Adrenal gland (tissue), 12 donors: ENCODE results near the gene MYADM. TPM values are rescaled to one million over a fixed set of nuclear protein-coding genes. Genes with fewer than 3 reads are reported as not detected.

Experiments used
- DNase-seq, 7 donors: peaks; one replicate each; pipeline ENCODE4 v3.0.0-alpha.2; 2019 to 2020
- H3K27ac ChIP-seq, 5 donors: fragments of 200-600 bp; sonication (generic) in 4 of 5; 1 replicate in 3 of 5; 2 replicates in 2 of 5; pipeline versions ENCODE4 v1.5.1 to v1.8.0; 2016 to 2020; ENCODE audit warnings: mild to moderate bottlenecking in 1 of 5
- H3K27me3 ChIP-seq: fragments of 200-600 bp; 2 replicates; pipeline ENCODE4 v1.8.0; 2021
- H3K36me3 ChIP-seq, 2 donors: fragments of 200-600 bp; replicated peaks in 1 of 2; 1 replicate in 1 of 2; 2 replicates in 1 of 2; pipeline versions ENCODE4 v1.5.1 to v1.8.0; 2018 to 2022
- H3K4me1 ChIP-seq, 2 donors: fragments of 200-600 bp; replicated peaks in 1 of 2; 1 replicate in 1 of 2; 2 replicates in 1 of 2; pipeline versions ENCODE4 v1.5.1 to v1.8.0; 2018 to 2021
- H3K4me3 ChIP-seq, 4 donors: fragments of 200-600 bp; sonication (generic) in 3 of 4; one replicate each; pipeline ENCODE4 v1.5.1; 2016 to 2018
- H3K9me3 ChIP-seq, 3 donors: fragments of 200-600 bp; sonication (generic) in 1 of 3; replicated peaks in 1 of 3; 1 replicate in 2 of 3; 2 replicates in 1 of 3; pipeline versions ENCODE4 v1.5.1 to v1.8.0; 2016 to 2021
- POLR2A ChIP-seq, 2 donors: fragments of 450-650 bp; IDR thresholded peaks; one replicate each; pipeline ENCODE4 v1.6.1; 2017; ENCODE audit warnings: antibody characterized with exemption in 2 of 2, mild to moderate bottlenecking in 2 of 2, moderate library complexity in 1 of 2
- WGBS, 4 donors: extraction: QIAGEN DNeasy Blood & Tissue Kit in 2 of 4; methylation state at CpG; one replicate each; pipeline versions ENCODE4 v1.1.5 to v1.1.7; 2013 to 2017; 5-methylcytosine and 5-hydroxymethylcytosine counted together
- intact Hi-C, 2 donors: fragments of 100-400 bp; cut with DNase I; formaldehyde crosslinking; loops; one replicate each; pipeline versions ENCODE4 v1.14.1 to v1.15.0; 2022 to 2023
- polyA plus RNA-seq, 3 donors: library from polyadenylated mRNA; stranded (reverse); fragments of 200-250 nt in 2 of 3; fragments of 350-450 nt in 1 of 3; fragmentation: Illumina TruSeq in 1 of 3; extraction: RNeasy Lipid Tissue Mini Kit (QIAGEN cat#74804) in 1 of 3; gene quantifications; one replicate each; pipeline ENCODE4 v1.2.3, GENCODE V29; 2013 to 2014
- total RNA-seq, 9 donors: library from RNA; depleted of rRNA in 4 of 9; stranded (reverse); fragments of >200 nt in 4 of 9; fragments of 120-200 nt in 1 of 9; fragmentation: NEBNext Ultra II Directional in 1 of 9; extraction: Animal tissue kit (Norgen Biotek cat#: 25700) in 1 of 9; gene quantifications; one replicate each; pipeline versions ENCODE4 v1.1.0 to v1.2.4, GENCODE V29; 2013 to 2023
- TF ChIP-seq, protein P1 (sequence below), 6 experiments: fragments of 450-650 bp in 4 of 6; fragments of 200-600 bp in 2 of 6; sonication (generic) in 1 of 6; IDR thresholded peaks; 1 replicate in 5 of 6; 2 replicates in 1 of 6; pipeline versions ENCODE4 v1.5.1 to v1.8.0; 2016 to 2021; ENCODE audit warnings: antibody characterized with exemption in 6 of 6, mild to moderate bottlenecking in 2 of 6, moderate library complexity in 1 of 6
- donor health status: healthy with polysubstance abuse.
- donor health status: Bipolar disorder and iron deficiency.
- donor health status: DM: yes; HTN: yes; CAD: no.
- donor health status: DM: no; HTN: no; CAD: no.
- donor health status: DM: no; HTN: no; CAD: no.
- donor health status: DM: yes; HTN: yes; CAD: no.

MYADM gene
- total and polyA plus RNA-seq, 12 donors, result 6.5 to 74.0 (median 38.1) TPM

DNA sequence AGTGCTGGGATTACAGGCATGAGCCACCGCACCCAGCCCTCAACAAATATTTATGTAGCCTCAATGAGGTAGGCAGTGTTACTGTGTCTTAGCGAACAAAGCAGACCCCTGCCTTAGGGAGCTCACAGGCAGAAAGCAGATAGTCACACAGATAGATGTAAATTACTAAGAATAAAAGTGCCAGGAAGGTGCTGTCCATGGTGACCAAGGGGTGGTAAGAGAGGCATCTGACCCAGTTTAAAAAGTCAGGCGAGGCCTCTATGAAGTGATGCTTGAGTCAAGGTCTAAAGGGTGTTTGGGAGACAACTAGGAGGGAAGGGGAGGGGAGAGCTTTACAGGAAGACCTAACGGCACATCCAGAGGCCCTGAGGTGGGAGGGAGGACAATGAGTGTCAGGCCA lies 29.0 kb downstream of the MYADM start:
- Histone ChIP-seq H3K27me3 (peaks cover 20% of the 10 kb centered on the region), H3K9me3 (no peaks in the 10 kb centered on the region), H3K36me3 (no peaks in the 10 kb centered on the region), H3K4me1 (no peaks in the 10 kb centered on the region), H3K27ac (no peak overlapping the region), H3K4me3 (no peak overlapping the region)
- TF ChIP-seq, protein P1, sequence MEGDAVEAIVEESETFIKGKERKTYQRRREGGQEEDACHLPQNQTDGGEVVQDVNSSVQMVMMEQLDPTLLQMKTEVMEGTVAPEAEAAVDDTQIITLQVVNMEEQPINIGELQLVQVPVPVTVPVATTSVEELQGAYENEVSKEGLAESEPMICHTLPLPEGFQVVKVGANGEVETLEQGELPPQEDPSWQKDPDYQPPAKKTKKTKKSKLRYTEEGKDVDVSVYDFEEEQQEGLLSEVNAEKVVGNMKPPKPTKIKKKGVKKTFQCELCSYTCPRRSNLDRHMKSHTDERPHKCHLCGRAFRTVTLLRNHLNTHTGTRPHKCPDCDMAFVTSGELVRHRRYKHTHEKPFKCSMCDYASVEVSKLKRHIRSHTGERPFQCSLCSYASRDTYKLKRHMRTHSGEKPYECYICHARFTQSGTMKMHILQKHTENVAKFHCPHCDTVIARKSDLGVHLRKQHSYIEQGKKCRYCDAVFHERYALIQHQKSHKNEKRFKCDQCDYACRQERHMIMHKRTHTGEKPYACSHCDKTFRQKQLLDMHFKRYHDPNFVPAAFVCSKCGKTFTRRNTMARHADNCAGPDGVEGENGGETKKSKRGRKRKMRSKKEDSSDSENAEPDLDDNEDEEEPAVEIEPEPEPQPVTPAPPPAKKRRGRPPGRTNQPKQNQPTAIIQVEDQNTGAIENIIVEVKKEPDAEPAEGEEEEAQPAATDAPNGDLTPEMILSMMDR (IDR thresholded peaks at IDR 0.05), result no peak
- no peak for TF ChIP-seq POLR2A (IDR thresholded peaks at IDR 0.05)
- DNase-seq, result no peak
- 35 to 57% (median 48%) methylated on average over 4 of the region's 4 CpGs for WGBS, 4 donors
- intact Hi-C loops, result no loop called here

DNA sequence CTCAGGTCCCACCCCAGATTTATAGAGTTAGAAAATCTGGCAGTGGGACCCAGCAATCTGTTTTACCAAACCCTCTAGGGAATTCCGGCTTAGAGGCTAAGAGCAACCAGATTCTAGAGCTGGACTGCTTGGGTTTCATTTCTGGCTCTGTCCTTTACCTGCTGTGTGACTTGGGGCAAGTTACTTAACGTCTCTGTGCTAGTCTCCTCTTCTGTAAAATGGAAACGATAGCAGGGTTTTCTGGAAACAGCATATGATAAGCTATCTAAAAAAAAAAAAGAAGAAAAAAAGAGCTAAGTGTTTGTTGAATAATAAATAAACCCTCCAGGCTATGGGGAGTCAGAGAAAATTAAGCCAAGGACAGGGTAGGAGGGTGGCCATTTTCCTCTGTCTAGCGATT lies 29.8 kb downstream of the MYADM start:
- Histone ChIP-seq H3K27ac (no peak overlapping the region), H3K9me3 (no peaks in the 10 kb centered on the region), H3K27me3 (peaks cover 20% of the 10 kb centered on the region), H3K4me1 (no peaks in the 10 kb centered on the region), H3K4me3 (no peak overlapping the region), H3K36me3 (no peaks in the 10 kb centered on the region)
- TF ChIP-seq, protein P1 (IDR thresholded peaks at IDR 0.05), result no peak
- TF ChIP-seq POLR2A (IDR thresholded peaks at IDR 0.05), result no peak
- intact Hi-C loops, result no loop called here
- no peak for DNase-seq
- 40 to 58% (median 51%) methylated on average over 3 to 4 of the region's 4 CpGs for WGBS, 4 donors

DNA sequence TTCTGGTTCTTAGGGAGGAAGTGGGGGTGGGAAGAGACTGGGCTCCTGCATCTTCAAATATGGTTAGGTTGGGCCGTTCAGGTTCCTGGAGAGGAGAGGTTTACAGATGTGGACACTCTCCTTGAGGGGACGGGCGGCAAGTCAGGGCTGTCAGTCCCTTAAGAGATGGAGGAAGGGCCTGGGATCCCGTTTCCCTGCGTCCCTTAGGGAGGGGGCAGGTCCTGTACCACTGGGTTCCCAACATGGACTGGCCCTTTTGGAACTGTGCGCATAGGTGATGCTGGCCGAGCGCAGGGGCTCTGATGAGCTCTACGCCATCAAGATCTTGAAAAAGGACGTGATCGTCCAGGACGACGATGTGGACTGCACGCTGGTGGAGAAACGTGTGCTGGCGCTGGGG lies 30.5 kb downstream of the MYADM start:
- intact Hi-C loops, result no loop called here
- 3 to 11% (median 8%) methylated on average over 4 to 16 of the region's 16 CpGs for WGBS, 4 donors
- no peaks in the 10 kb centered on the region for H3K36me3 ChIP-seq
- H3K27me3 ChIP-seq, result peaks cover 20% of the 10 kb centered on the region
- H3K4me1 ChIP-seq, result no peaks in the 10 kb centered on the region
- no peaks in the 10 kb centered on the region for H3K9me3 ChIP-seq
- no peak for DNase-seq
- H3K4me3 ChIP-seq, result no peak overlapping the region
- TF ChIP-seq, protein P1 (IDR thresholded peaks at IDR 0.05), result no peak
- no peak for TF ChIP-seq POLR2A (IDR thresholded peaks at IDR 0.05)
- H3K27ac ChIP-seq, result no peak overlapping the region

DNA sequence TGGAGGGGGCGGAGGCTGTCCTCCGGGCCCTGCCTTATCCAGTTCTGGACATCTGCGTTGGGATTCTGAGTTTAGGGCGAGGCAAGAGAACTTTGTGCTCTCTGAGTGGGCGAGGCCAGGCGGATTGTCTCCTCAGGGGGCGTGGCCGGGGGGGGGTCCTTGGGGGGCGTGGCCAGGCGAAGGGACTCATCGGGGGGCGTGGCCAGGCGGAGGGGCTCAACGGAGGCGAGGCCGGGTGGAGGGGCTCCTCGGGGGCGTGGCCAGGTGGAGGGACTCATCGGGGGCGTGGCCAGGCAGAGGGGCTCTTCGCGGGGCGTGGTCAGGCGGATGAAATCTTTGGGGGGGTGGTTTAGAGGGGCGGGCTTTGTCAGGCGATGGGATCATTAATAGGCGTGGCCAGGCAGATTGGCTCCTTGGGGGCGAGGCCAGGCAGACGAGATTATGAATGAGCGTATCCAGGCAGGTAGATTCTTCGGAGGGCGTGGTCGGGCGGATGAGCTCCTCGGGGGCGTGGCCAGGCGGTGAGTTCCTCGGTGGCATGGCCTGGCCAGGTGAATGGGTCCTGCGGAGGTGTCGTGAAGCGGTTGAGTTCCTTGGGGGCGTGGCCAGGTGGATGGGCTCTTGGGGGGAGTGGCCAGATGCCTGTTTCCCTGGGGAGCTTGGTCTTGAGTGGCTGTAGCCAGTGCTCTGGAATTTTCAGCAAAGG lies 31.1 kb downstream of the MYADM start:
- TF ChIP-seq, protein P1 (IDR thresholded peaks at IDR 0.05), result no peak
- no peak for TF ChIP-seq POLR2A (IDR thresholded peaks at IDR 0.05)
- 3 to 17% (median 3%) methylated on average over 3 to 42 of the region's 42 CpGs for WGBS, 4 donors
- Histone ChIP-seq H3K27ac (no peak overlapping the region), H3K27me3 (peaks cover 20% of the 10 kb centered on the region), H3K36me3 (no peaks in the 10 kb centered on the region), H3K4me1 (no peaks in the 10 kb centered on the region), H3K4me3 (no peak overlapping the region), H3K9me3 (no peaks in the 10 kb centered on the region)
- no peak for DNase-seq
- intact Hi-C loops, result no loop called here
